Neural cell (in vitro differentiated cells): ENCODE measurements around the gene ACVR1. TPM values are rescaled to one million over a fixed set of nuclear protein-coding genes. Genes with fewer than 3 reads are reported as not detected.
"Not testable (repeated sequence)": the region's sequence is repeated elsewhere in the genome, so short reads cannot be mapped to it uniquely, and the experiment has no call there.

Source experiments
- H2AFZ ChIP-seq: fragments of 200-600, 300-800 bp; sonication (generic), shearing (Covaris generic); 2 replicates; pipeline ENCODE4 v1.6.0; 2014; ENCODE audit warnings: low read depth, mild to moderate bottlenecking, antibody characterized with exemption, low read length, moderate library complexity
- H3F3A ChIP-seq: fragments of 200-600 bp; shearing (Covaris generic); 2 replicates; pipeline ENCODE4 v1.6.1; 2016; ENCODE audit warnings: mild to moderate bottlenecking, moderate library complexity, mixed read lengths, antibody characterized with exemption, low read length; ENCODE audit not compliant: insufficient read depth, poor library complexity, severe bottlenecking
- H3K27ac ChIP-seq: fragments of 200-600, 300-800 bp; sonication (generic), shearing (Covaris generic); 2 replicates; pipeline ENCODE4 v1.5.1; 2014; ENCODE audit warnings: mild to moderate bottlenecking, low read length, moderate library complexity
- H3K27me3 ChIP-seq: fragments of 300-800, 200-600 bp; sonication (generic), shearing (Covaris generic); 2 replicates; pipeline ENCODE4 v1.6.0; 2014; ENCODE audit warnings: mild to moderate bottlenecking, low read depth, low read length, moderate library complexity; ENCODE audit not compliant: insufficient read depth
- H3K36me3 ChIP-seq: fragments of 300-800, 200-600 bp; sonication (generic), shearing (Covaris generic); 2 replicates; pipeline ENCODE4 v1.5.1; 2014; ENCODE audit warnings: mild to moderate bottlenecking, antibody characterized with exemption, low read length, moderate library complexity; ENCODE audit not compliant: insufficient read depth
- H3K4me2 ChIP-seq: fragments of 300-800, 200-600 bp; sonication (generic), shearing (Covaris generic); 2 replicates; pipeline ENCODE4 v1.6.0; 2014; ENCODE audit warnings: mild to moderate bottlenecking, low read length
- H3K4me3 ChIP-seq: fragments of 300-800, 200-600 bp; sonication (generic), shearing (Covaris generic); 2 replicates; pipeline ENCODE4 v1.5.1; 2014; ENCODE audit warnings: mild to moderate bottlenecking, low read length, moderate library complexity
- H3K79me2 ChIP-seq: fragments of 200-600 bp; shearing (Covaris generic); replicated peaks from 2 replicates; pipeline ENCODE4 v1.6.0; 2014; ENCODE audit warnings: mild to moderate bottlenecking, low read length, moderate library complexity; ENCODE audit not compliant: insufficient read depth
- H3K9ac ChIP-seq: fragments of 300-800, 200-600 bp; sonication (generic), shearing (Covaris generic); 2 replicates; pipeline ENCODE4 v1.6.1; 2016; ENCODE audit warnings: mild to moderate bottlenecking, low read length, mixed read lengths
- H3K9me2 ChIP-seq: fragments of 200-600 bp; shearing (Covaris generic); 2 replicates; pipeline ENCODE4 v1.6.1; 2016; ENCODE audit warnings: mild to moderate bottlenecking, low read length, mixed read lengths; ENCODE audit not compliant: insufficient read depth
- H3K9me3 ChIP-seq: fragments of 200-600, 300-800 bp; sonication (generic), shearing (Covaris generic); 2 replicates; pipeline ENCODE4 v1.6.1; 2016; ENCODE audit warnings: mild to moderate bottlenecking, mixed run types, low read length, moderate library complexity, mixed read lengths
- H4K20me1 ChIP-seq: fragments of 200-600 bp; shearing (Covaris generic); 2 replicates; pipeline ENCODE4 v1.6.1; 2016; ENCODE audit warnings: mild to moderate bottlenecking, mixed run types; ENCODE audit not compliant: insufficient read depth
- CTCF ChIP-seq: fragments of 450-650 bp; IDR thresholded peaks from 2 replicates; pipeline ENCODE4 v1.5.1; 2014; ENCODE audit warnings: antibody characterized with exemption, mild to moderate bottlenecking, moderate library complexity; ENCODE audit not compliant: poor library complexity, severe bottlenecking
- EP300 ChIP-seq: fragments of 450-650 bp; conservative IDR thresholded peaks from 2 replicates; pipeline ENCODE4 v1.6.1; 2014; ENCODE audit warnings: antibody characterized with exemption, mild to moderate bottlenecking, moderate library complexity; ENCODE audit not compliant: poor library complexity, severe bottlenecking
- EZH2 ChIP-seq: fragments of 200-600, 300-800 bp; shearing (Covaris generic), sonication (generic); IDR thresholded peaks from 2 replicates; pipeline ENCODE4 v1.6.1; 2014; ENCODE audit warnings: antibody characterized with exemption, low read length, borderline replicate concordance, mild to moderate bottlenecking; ENCODE audit not compliant: insufficient read depth, poor library complexity, severe bottlenecking
- MXI1 ChIP-seq: fragments of 450-650 bp; conservative IDR thresholded peaks from 2 replicates; pipeline ENCODE4 v1.6.1; 2014; ENCODE audit warnings: antibody characterized with exemption, mild to moderate bottlenecking; ENCODE audit not compliant: poor library complexity, severe bottlenecking
- POLR2AphosphoS5 ChIP-seq: IDR thresholded peaks from 2 replicates; pipeline ENCODE4 v1.6.1; 2012
- RAD21 ChIP-seq: fragments of 450-650 bp; conservative IDR thresholded peaks from 2 replicates; pipeline ENCODE4 v1.6.1; 2014; ENCODE audit warnings: antibody characterized with exemption, mild to moderate bottlenecking, moderate library complexity
- REST ChIP-seq: IDR thresholded peaks from 2 replicates; pipeline ENCODE4 v1.6.1; 2012; ENCODE audit warnings: borderline replicate concordance
- SMC3 ChIP-seq: fragments of 450-650 bp; conservative IDR thresholded peaks from 2 replicates; pipeline ENCODE4 v1.6.1; 2014; ENCODE audit warnings: antibody characterized with exemption, mild to moderate bottlenecking, moderate library complexity; ENCODE audit not compliant: poor library complexity
- TAF1 ChIP-seq: IDR thresholded peaks from 2 replicates; pipeline ENCODE4 v1.6.1; 2012; ENCODE audit warnings: low read depth
- polyA plus RNA-seq: library from polyadenylated mRNA; depleted of rRNA; stranded (reverse); fragments of >200 nt; gene quantifications from 2 replicates; pipeline ENCODE4 v1.2.3, GENCODE V29; 2014

ACVR1 gene
- polyA plus RNA-seq, 1 donor from 2014 or later = 4.0 TPM

DNA sequence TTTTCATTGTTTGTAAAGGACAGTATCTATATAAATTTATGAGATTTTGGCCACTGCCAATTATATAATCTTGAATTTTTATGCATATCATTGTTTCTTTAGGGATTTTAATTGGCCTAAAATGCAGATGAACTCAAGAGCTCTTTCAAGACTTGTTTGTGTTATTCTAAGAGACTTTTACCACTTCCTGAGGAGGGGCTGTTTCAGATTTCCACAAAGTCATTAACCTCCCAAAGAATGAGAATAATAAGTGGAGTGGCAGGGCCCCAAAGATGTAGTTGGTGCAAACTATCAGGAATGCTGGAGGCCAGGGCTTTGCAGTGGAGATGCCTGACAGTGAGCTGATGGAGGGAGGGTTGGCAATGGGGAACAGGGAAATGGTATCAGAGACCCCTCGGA is 15.5 kb upstream of the ACVR1 start:
- no peaks in the 10 kb centered on the region for H3K27me3 ChIP-seq
- H3K9ac ChIP-seq = no peak overlapping the region
- no peak for TF ChIP-seq TAF1
- H3K79me2 ChIP-seq = no peaks in the 10 kb centered on the region
- H3K4me2 ChIP-seq = no peak overlapping the region
- H3K36me3 ChIP-seq = no peaks in the 10 kb centered on the region
- no peaks in the 10 kb centered on the region for H4K20me1 ChIP-seq
- H3F3A ChIP-seq = no peaks in the 10 kb centered on the region
- no peaks in the 10 kb centered on the region for H3K9me2 ChIP-seq
- no peaks in the 10 kb centered on the region for H3K9me3 ChIP-seq
- H3K27ac ChIP-seq = no peak overlapping the region
- H2AFZ ChIP-seq = no peak overlapping the region
- H3K4me3 ChIP-seq = no peak overlapping the region

DNA sequence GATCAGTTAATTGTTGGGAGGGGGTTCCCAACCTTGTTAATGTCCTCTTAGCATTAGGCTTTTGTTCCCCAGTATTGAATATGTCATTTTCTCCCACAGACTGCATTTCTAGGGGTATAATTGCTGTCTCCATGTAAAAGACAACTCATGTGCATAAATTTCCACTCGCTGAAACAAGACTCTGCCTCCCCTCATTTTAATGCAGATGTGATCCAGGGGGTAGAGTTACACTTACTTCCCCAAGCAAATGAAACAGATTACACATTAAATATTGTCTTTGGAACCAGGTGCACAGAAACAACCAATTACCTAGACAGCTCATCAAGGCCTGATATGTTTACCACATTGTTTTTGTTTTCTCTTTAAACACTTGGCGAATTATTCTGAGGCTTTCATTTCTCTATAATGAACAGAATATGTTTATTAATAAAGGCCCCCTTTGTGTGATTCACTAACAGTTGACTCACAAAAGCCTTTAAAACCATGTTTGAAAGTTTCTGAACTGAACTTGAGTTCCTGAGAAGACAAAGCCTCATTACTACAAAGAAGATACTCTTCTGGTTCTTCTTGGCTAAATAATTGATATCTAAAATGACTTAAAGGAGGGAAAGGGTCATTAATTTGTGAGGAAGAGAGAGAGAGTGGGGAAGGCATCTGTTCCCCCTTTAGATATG is 15.0 kb upstream of the ACVR1 start:
- H3K79me2 ChIP-seq = no peaks in the 10 kb centered on the region
- H2AFZ ChIP-seq = no peak overlapping the region
- no peaks in the 10 kb centered on the region for H3K36me3 ChIP-seq
- no peaks in the 10 kb centered on the region for H4K20me1 ChIP-seq
- no peak overlapping the region for H3K9ac ChIP-seq
- H3F3A ChIP-seq = no peaks in the 10 kb centered on the region
- H3K9me3 ChIP-seq = no peaks in the 10 kb centered on the region
- no peak overlapping the region for H3K27ac ChIP-seq
- H3K4me2 ChIP-seq = no peak overlapping the region
- no peaks in the 10 kb centered on the region for H3K9me2 ChIP-seq
- TF ChIP-seq EZH2 (no peak), CTCF (no peak), MXI1 (no peak)
- H3K4me3 ChIP-seq = no peak overlapping the region
- H3K27me3 ChIP-seq = no peaks in the 10 kb centered on the region

DNA sequence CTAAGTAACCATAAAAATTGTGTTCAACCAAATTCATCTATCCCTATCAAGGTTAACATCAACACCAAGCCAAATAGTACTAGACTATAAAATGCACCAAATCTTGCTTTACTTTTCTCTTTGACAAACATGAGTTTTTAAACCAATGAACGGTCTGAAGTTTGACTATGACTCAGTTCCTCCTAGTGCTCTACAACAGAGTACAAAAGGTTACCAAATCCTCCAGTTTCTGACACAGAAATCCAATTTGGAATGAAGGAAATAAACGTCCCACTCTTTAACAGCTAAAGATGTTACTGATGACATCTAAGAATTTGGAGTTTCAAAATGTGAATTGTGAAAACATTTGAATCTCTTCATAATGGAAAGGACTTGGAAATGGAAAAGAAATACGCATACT is 11.8 kb upstream of the ACVR1 start:
- H4K20me1 ChIP-seq = no peaks in the 10 kb centered on the region
- H3K4me2 ChIP-seq = no peak overlapping the region
- TF ChIP-seq EZH2 (no peak), POLR2AphosphoS5 (no peak), CTCF (no peak), EP300 (no peak), MXI1 (no peak), REST (no peak), SMC3 (no peak), RAD21 (no peak), TAF1 (no peak)
- H3K36me3 ChIP-seq = no peaks in the 10 kb centered on the region
- H3F3A ChIP-seq = no peaks in the 10 kb centered on the region
- no peaks in the 10 kb centered on the region for H3K27me3 ChIP-seq
- no peak overlapping the region for H3K4me3 ChIP-seq
- H2AFZ ChIP-seq = no peak overlapping the region
- no peaks in the 10 kb centered on the region for H3K9me3 ChIP-seq
- no peak overlapping the region for H3K27ac ChIP-seq
- H3K9ac ChIP-seq = no peak overlapping the region
- H3K79me2 ChIP-seq = no peaks in the 10 kb centered on the region
- no peaks in the 10 kb centered on the region for H3K9me2 ChIP-seq

DNA sequence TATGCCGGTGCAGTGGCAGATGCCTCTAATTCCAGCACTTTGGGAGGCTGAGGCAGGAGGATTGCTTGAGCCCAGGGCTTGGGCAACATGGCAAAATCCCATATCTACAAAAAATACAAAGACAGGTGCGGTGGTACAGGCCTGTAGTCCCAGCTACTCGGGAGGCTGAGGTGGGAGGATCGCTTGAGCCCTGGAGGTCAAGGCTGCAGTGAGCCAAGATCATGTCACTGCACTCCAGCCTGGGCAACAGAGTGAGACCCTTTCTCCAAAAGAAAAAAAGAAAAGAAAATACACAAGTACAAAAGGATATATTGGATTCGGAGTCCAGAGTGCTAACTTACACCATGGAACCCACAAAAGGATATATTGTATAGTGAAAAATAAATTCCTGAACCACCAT is 8.4 kb upstream of the ACVR1 start:
- H3K79me2 ChIP-seq, H3K9me2 ChIP-seq, H3K27me3 ChIP-seq, H3K9ac ChIP-seq, H3F3A ChIP-seq, H3K36me3 ChIP-seq, H2AFZ ChIP-seq, H4K20me1 ChIP-seq, H3K9me3 ChIP-seq, H3K4me2 ChIP-seq, H3K4me3 ChIP-seq, H3K27ac ChIP-seq: not testable (repeated sequence)
